Adrenal gland (tissue), 12 donors: Measurements from ENCODE around the gene ZFP64. TPM values are rescaled to one million over a fixed set of nuclear protein-coding genes. Genes with fewer than 3 reads are reported as not detected.

Source experiments
- DNase-seq, 7 donors: peaks; one replicate each; pipeline ENCODE4 v3.0.0-alpha.2; 2019 to 2020
- H3K27ac ChIP-seq, 5 donors: fragments of 200-600 bp; sonication (generic) in 4 of 5; 1 replicate in 3 of 5; 2 replicates in 2 of 5; pipeline versions ENCODE4 v1.5.1 to v1.8.0; 2016 to 2020; ENCODE audit warnings: mild to moderate bottlenecking in 1 of 5
- H3K27me3 ChIP-seq: fragments of 200-600 bp; 2 replicates; pipeline ENCODE4 v1.8.0; 2021
- H3K36me3 ChIP-seq, 2 donors: fragments of 200-600 bp; replicated peaks in 1 of 2; 1 replicate in 1 of 2; 2 replicates in 1 of 2; pipeline versions ENCODE4 v1.5.1 to v1.8.0; 2018 to 2022
- H3K4me1 ChIP-seq, 2 donors: fragments of 200-600 bp; replicated peaks in 1 of 2; 1 replicate in 1 of 2; 2 replicates in 1 of 2; pipeline versions ENCODE4 v1.5.1 to v1.8.0; 2018 to 2021
- H3K4me3 ChIP-seq, 4 donors: fragments of 200-600 bp; sonication (generic) in 3 of 4; one replicate each; pipeline ENCODE4 v1.5.1; 2016 to 2018
- H3K9me3 ChIP-seq, 3 donors: fragments of 200-600 bp; sonication (generic) in 1 of 3; replicated peaks in 1 of 3; 1 replicate in 2 of 3; 2 replicates in 1 of 3; pipeline versions ENCODE4 v1.5.1 to v1.8.0; 2016 to 2021
- CTCF ChIP-seq, 6 experiments: fragments of 450-650 bp in 4 of 6; fragments of 200-600 bp in 2 of 6; sonication (generic) in 1 of 6; IDR thresholded peaks; 1 replicate in 5 of 6; 2 replicates in 1 of 6; pipeline versions ENCODE4 v1.5.1 to v1.8.0; 2016 to 2021; ENCODE audit warnings: antibody characterized with exemption in 6 of 6, mild to moderate bottlenecking in 2 of 6, moderate library complexity in 1 of 6
- POLR2A ChIP-seq, 2 donors: fragments of 450-650 bp; IDR thresholded peaks; one replicate each; pipeline ENCODE4 v1.6.1; 2017; ENCODE audit warnings: antibody characterized with exemption in 2 of 2, mild to moderate bottlenecking in 2 of 2, moderate library complexity in 1 of 2
- WGBS, 4 donors: extraction: QIAGEN DNeasy Blood & Tissue Kit in 2 of 4; methylation state at CpG; one replicate each; pipeline versions ENCODE4 v1.1.5 to v1.1.7; 2013 to 2017; 5-methylcytosine and 5-hydroxymethylcytosine counted together
- intact Hi-C, 2 donors: fragments of 100-400 bp; cut with DNase I; formaldehyde crosslinking; loops; one replicate each; pipeline versions ENCODE4 v1.14.1 to v1.15.0; 2022 to 2023
- polyA plus RNA-seq, 3 donors: library from polyadenylated mRNA; stranded (reverse); fragments of 200-250 nt in 2 of 3; fragments of 350-450 nt in 1 of 3; fragmentation: Illumina TruSeq in 1 of 3; extraction: RNeasy Lipid Tissue Mini Kit (QIAGEN cat#74804) in 1 of 3; gene quantifications; one replicate each; pipeline ENCODE4 v1.2.3, GENCODE V29; 2013 to 2014
- total RNA-seq, 9 donors: library from RNA; depleted of rRNA in 4 of 9; stranded (reverse); fragments of >200 nt in 4 of 9; fragments of 120-200 nt in 1 of 9; fragmentation: NEBNext Ultra II Directional in 1 of 9; extraction: Animal tissue kit (Norgen Biotek cat#: 25700) in 1 of 9; gene quantifications; one replicate each; pipeline versions ENCODE4 v1.1.0 to v1.2.4, GENCODE V29; 2013 to 2023
- donor health status: healthy with polysubstance abuse.
- donor health status: Bipolar disorder and iron deficiency.
- donor health status: DM: yes; HTN: yes; CAD: no.
- donor health status: DM: no; HTN: no; CAD: no.
- donor health status: DM: no; HTN: no; CAD: no.
- donor health status: DM: yes; HTN: yes; CAD: no.

The ZFP64 gene
- total and polyA plus RNA-seq, 12 donors: 2.3 to 27.6 (median 13.4) TPM

- Histone ChIP-seq H3K27me3 (no peaks in the 10 kb centered on the region), H3K9me3 (no peaks in the 10 kb centered on the region), H3K27ac (no peak overlapping the region), H3K4me3 (no peak overlapping the region), H3K36me3 (no peaks in the 10 kb centered on the region), H3K4me1 (no peaks in the 10 kb centered on the region)
- TF ChIP-seq POLR2A (IDR thresholded peaks at IDR 0.05): no peak
- no peak for TF ChIP-seq CTCF (IDR thresholded peaks at IDR 0.05)
- no peak for DNase-seq
- intact Hi-C loops: no loop called here
- 82 to 92% (median 83%) methylated on average over 5 of the region's 5 CpGs for WGBS, 4 donors
Measured at GRCh38 chr20:52118696-52119095, 72.9 kb downstream of the ZFP64 start.

- H3K9me3 ChIP-seq: no peaks in the 10 kb centered on the region
- no peak overlapping the region for H3K27ac ChIP-seq
- DNase-seq: no peak
- TF ChIP-seq CTCF (IDR thresholded peaks at IDR 0.05) (no peak), POLR2A (IDR thresholded peaks at IDR 0.05) (no peak)
- no peaks in the 10 kb centered on the region for H3K27me3 ChIP-seq
- WGBS, 4 donors: 56 to 92% (median 72%) methylated on average over 2 of the region's 2 CpGs
- no peak overlapping the region for H3K4me3 ChIP-seq
- intact Hi-C loops: no loop called here
- H3K4me1 ChIP-seq: no peaks in the 10 kb centered on the region
- no peaks in the 10 kb centered on the region for H3K36me3 ChIP-seq
Measured at GRCh38 chr20:52118016-52118623, 73.5 kb downstream of the ZFP64 start.

- no peaks in the 10 kb centered on the region for H3K9me3 ChIP-seq
- intact Hi-C loops: no loop called here
- H3K36me3 ChIP-seq: no peaks in the 10 kb centered on the region
- H3K27ac ChIP-seq: no peak overlapping the region
- H3K4me1 ChIP-seq: peaks cover 6% of the 10 kb centered on the region in 2 donors
- peaks cover 13% of the 10 kb centered on the region for H3K27me3 ChIP-seq
- WGBS, 4 donors: 96 to 100% (median 96%) methylated on average over 3 to 6 of the region's 6 CpGs
- no peak for DNase-seq
- H3K4me3 ChIP-seq: no peak overlapping the region
- TF ChIP-seq POLR2A (IDR thresholded peaks at IDR 0.05) (no peak), CTCF (IDR thresholded peaks at IDR 0.05) (no peak)
Measured at GRCh38 chr20:52110456-52110855, 81.1 kb downstream of the ZFP64 start.

GRCh38 chr20:52105442-52106422 is 85.8 kb downstream of the ZFP64 start:
- no peak for TF ChIP-seq POLR2A (IDR thresholded peaks at IDR 0.05)
- TF ChIP-seq CTCF (IDR thresholded peaks at IDR 0.05): no peak
- no peaks in the 10 kb centered on the region for H3K36me3 ChIP-seq
- 4 to 8% (median 6%) methylated on average over 26 to 47 of the region's 47 CpGs for WGBS, 4 donors
- H3K9me3 ChIP-seq: no peaks in the 10 kb centered on the region
- peaks cover 32% of the 10 kb centered on the region for H3K27me3 ChIP-seq
- no peak overlapping the region for H3K27ac ChIP-seq
- peaks cover 13 to 27% of the 10 kb centered on the region in 2 donors for H3K4me1 ChIP-seq
- no peak for DNase-seq
- H3K4me3 ChIP-seq: peak overlapping the region in 1 of 4 donors; percentile 49
- intact Hi-C loops: no loop called here
